ENCODE measurements around the gene CRYBG3. TPM values are rescaled to one million over a fixed set of nuclear protein-coding genes. Genes with fewer than 3 reads are reported as not detected.

The CRYBG3 gene
- total RNA-seq, 3 donors from 2014 or later = 13.6 to 71.6 (median 14.5) TPM

DNA sequence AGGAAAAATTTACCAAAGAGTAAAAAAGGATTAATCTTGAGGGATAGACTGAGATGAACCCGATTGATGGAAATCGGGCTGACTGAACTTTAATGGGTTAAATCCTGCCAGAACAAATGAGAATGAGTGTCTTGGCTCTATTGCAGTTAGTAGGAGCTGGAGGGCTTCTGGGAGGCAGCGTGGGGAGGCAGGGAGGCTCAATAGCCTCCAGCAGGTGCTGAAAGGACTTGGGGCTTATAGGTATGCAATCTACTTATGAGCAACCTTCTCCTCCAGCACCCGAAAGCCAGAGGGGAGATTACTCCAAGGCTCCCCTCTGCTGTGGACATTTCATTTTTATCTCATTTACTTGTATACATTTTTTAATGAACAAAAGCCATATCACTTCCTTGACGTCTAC, 1.0 kb upstream of the CRYBG3 start:
- peaks cover 5% of the 10 kb centered on the region for H3K4me1 ChIP-seq (ENCODE audit: low read depth)
- no peaks in the 10 kb centered on the region for H3K36me3 ChIP-seq (ENCODE audit: low read depth)
- intact Hi-C loops (cut with DNase I, micrococcal nuclease) = no loop called here
- ATAC-seq = no peak
- H3K4me3 ChIP-seq = no peak overlapping the region
- H3K9me3 ChIP-seq = no peaks in the 10 kb centered on the region
- DNase-seq = no peak
- TF ChIP-seq CTCF (IDR thresholded peaks at IDR 0.05) = no peak

GRCh38 chr3:97821287-97821773, 481 bp upstream of the CRYBG3 start:
- intact Hi-C loops (cut with DNase I, micrococcal nuclease) = no loop called here
- peaks cover 5% of the 10 kb centered on the region for H3K4me1 ChIP-seq (ENCODE audit: low read depth)
- peak; percentile 51 to 68 (median 65) for DNase-seq

DNA sequence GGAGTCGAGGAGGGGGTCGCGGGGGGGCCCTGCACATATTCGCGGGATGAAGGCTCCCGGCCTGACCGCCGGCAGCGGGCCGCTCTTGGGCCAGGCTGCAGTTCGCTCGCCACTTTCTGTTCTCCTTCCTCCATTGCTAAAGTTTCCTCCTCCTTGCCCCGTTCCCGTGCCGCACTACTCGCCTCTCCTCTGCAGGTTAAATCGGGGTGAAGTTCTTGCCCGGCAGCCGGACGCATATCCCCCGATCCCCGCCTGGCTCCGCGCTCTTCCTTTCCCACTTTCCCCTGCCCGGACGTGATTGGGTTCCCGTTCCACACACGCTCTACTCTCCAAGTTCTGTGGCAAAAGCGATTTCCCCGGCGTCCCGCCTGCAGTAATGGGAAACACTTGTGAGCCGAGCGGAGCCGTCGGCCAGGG, 556 bp downstream of the CRYBG3 start:
- ATAC-seq = peak; percentile 57
- H3K9me3 ChIP-seq = no peaks in the 10 kb centered on the region
- DNase-seq = peak; percentile 57 to 65 (median 61)
- H3K4me3 ChIP-seq = peak overlapping the region; percentile 63
- no peak for TF ChIP-seq CTCF (IDR thresholded peaks at IDR 0.05)
- intact Hi-C loops (cut with DNase I, micrococcal nuclease) = no loop called here
- no peaks in the 10 kb centered on the region for H3K36me3 ChIP-seq (ENCODE audit: low read depth)
- peaks cover 5% of the 10 kb centered on the region for H3K4me1 ChIP-seq (ENCODE audit: low read depth)

More at GRCh38 chr3:97821287-97821773, 481 bp upstream of the CRYBG3 start:
- Histone ChIP-seq H3K9me3 (no peaks in the 10 kb centered on the region), H3K4me3 (peak overlapping the region; percentile 63), H3K36me3 (ENCODE audit: low read depth) (no peaks in the 10 kb centered on the region)
- no peak for TF ChIP-seq CTCF (IDR thresholded peaks at IDR 0.05)
- peak; percentile 27 for ATAC-seq

- H3K4me1 ChIP-seq (ENCODE audit: low read depth) = peaks cover 5% of the 10 kb centered on the region
- intact Hi-C loops (cut with DNase I, micrococcal nuclease) = no loop called here
- no peak for ATAC-seq
- H3K9me3 ChIP-seq = no peaks in the 10 kb centered on the region
- peak overlapping the region; percentile 63 for H3K4me3 ChIP-seq
- H3K36me3 ChIP-seq (ENCODE audit: low read depth) = no peaks in the 10 kb centered on the region
- DNase-seq = peak in 1 of 3 donors; percentile 4
- no peak for TF ChIP-seq CTCF (IDR thresholded peaks at IDR 0.05)
Observed at GRCh38 chr3:97823046-97824004, 1.5 kb downstream of the CRYBG3 start.

- H3K4me3 ChIP-seq = no peak overlapping the region
- ATAC-seq = no peak
- H3K36me3 ChIP-seq (ENCODE audit: low read depth) = no peaks in the 10 kb centered on the region
- DNase-seq = no peak
- TF ChIP-seq CTCF (IDR thresholded peaks at IDR 0.05) = no peak
- intact Hi-C loops (cut with DNase I, micrococcal nuclease) = no loop called here
- no peaks in the 10 kb centered on the region for H3K9me3 ChIP-seq
- peaks cover 5% of the 10 kb centered on the region for H3K4me1 ChIP-seq (ENCODE audit: low read depth)
Observed at GRCh38 chr3:97825101-97825500, 3.3 kb downstream of the CRYBG3 start.
